Hematopoietic multipotent progenitor cell treated with erythropoietin and hydrocortisone succinate and interleukin-3 and kit ligand, for 15 days (in vitro differentiated cells): ENCODE results near the gene CD1E.
"Not testable (repeated sequence)": the region's sequence is repeated elsewhere in the genome, so short reads cannot be mapped to it uniquely, and the experiment has no call there.

Source experiments
- DNase-seq: peaks from one replicate; pipeline ENCODE4 v3.0.0-alpha.2; 2015; ENCODE audit warnings: low spot score

The CD1E gene

GRCh38 chr1:158362941-158363340 lies 9.2 kb downstream of the CD1E start:
- no peak for DNase-seq

DNA sequence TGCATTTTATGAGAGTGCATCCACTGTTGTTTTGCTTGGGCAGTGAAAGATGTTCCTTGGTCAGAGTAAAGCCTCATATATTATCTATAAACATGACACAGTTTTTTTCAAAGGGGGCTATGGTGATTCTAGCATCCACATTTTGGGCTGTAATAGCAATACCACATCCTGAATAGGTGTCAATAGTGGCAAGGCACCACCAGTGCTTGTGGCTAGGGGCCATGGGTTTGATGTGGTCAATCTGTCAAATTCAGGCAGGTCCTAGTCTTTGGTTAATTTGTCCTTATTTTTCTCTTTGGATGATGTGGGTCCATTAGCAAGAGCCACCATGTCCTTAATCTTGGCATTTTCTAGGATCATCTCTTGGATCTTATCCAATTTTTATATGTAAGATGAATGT lies 13.1 kb downstream of the CD1E start:
- no peak for DNase-seq

GRCh38 chr1:158371188-158371953 lies 17.7 kb downstream of the CD1E start:
- no peak for DNase-seq

DNA sequence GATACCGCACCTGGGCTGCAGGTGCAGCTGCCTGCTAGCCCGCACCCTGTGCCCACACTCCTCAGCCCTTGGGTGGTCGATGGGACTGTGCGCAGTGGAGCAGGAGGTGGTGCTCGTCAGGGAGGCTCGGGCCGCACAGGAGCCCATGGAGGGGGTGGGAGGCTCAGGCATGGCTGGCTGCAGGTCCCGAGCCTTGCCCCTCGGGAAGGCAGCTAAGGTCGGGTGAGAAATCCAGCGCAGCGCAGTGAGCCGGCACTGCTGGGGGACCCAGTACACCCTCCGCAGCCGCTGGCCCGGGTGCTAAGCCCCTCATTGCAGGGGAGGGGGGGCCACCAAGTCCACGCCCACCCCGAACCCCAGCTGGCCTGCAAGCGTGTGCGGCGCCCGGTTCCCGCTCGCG lies 20.4 kb downstream of the CD1E start:
- DNase-seq: not testable (repeated sequence)

DNA sequence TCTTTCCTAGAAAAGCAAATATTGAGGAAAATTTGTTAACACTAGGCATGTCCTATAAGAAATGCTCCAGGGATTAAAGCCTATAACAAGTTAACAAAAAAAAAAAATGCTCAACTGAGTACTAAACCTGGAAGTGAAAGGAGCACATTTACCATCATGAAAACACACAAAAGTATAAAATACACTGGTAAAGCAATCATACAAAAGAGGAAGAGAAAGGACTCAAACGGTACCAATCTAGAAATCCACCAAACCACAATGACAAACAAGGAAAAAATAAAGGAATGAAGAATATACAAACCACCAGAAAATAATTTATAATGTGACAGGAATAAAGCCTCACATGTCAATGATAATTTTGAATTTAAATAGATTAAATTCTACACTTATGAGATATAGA lies 21.2 kb downstream of the CD1E start:
- no peak for DNase-seq

- no peak for DNase-seq
Observed at GRCh38 chr1:158390331-158390730, 36.6 kb downstream of the CD1E start.

GRCh38 chr1:158391099-158391498 lies 37.4 kb downstream of the CD1E start:
- no peak for DNase-seq

- DNase-seq: no peak
Observed at GRCh38 chr1:158393476-158393875, 39.8 kb downstream of the CD1E start.

DNA sequence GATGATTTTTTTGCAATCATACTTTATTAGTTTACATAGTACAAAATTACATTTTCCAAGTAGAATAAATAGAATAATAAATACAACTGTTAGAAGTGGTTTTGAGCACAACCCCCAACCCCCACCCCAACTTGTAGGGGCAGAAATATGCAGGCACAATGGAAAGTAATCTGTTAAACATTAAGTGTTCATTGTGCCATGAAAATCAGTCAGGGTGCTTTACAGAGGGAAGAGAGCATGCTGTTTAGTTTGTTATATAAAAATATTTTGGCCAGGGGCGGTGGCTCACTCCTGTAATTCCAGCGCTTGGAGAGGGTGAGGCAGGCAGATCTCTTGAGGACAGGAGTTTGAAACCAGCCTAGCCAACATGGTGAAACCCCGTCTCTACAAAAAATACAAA lies 43.0 kb downstream of the CD1E start:
- DNase-seq: no peak

DNA sequence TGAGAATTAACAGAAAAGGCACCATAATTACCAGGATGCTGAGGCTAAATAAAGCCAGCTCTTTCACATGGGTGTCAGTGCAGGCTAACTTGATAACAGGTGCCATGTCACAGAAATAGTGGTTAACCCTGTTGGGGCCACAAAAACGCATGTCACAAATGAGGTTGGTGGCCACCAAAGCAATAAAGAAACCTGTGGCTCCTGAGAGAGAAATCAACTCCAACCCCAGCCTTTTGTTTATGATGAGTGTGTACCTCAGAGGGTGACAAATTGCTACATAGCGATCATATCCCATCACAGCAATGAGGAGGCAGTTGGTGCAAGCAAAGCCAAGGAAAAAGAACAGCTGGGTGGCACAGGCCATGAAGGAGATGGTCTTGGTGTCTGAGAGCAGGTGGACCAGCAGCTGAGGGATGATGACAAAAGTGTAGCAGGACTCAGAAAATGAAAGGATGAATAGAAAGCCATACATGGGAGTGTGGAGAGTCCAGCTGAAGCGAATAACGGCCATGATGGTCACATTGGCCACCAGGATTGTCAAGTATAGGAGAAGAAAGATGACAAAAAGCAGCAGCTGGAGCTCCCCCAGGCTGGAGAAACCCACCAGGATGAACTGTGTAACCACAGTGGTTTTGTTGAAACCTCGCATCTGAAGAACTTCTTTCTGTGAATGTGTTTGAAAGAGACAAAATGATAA lies 45.3 kb downstream of the CD1E start, which contains the start of gene OR10T2:
Gene OR10T2, minus strand, starts transcription at position 649 of the 697 bp plus-strand sequence. Its CDS starts 0 bp downstream, at position 649.
- DNase-seq: no peak

DNA sequence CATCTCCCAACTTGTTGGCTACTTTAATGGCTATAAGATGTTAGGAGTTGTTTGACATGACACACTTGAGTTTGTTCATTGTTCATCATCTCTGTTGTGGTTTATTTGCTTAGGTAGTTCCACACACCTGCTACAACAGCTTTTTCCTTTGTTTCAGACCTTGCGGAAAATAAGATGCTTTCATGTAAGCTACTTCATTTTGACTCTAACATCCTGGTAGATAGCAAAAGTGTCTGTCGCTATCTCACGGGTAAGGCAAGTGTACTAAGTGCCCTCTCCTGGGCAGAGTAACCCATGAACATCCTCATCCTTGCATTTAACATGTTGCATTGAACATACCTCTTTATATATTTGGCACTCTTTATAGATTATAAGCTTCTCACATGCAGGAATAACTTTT lies 47.2 kb downstream of the CD1E start:
- no peak for DNase-seq

DNA sequence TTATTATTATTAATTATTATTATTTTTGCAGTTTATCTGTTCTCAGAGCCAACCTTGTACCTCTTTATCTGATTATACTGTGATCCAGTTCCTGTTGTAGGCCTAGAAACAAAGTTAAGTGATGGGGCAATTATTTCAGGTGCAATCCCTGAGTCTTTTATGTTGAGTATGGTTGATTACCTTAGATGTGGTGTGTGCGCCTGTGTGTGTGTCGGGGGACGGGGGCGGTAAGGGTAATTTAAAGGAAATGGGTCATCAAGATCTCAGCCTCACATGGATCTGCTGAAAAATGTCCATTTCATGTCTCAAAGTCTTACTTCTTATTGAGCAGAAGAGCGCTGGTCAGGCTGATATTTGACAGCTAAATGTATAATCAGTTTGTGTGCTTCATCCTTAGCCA lies 53.4 kb downstream of the CD1E start:
- no peak for DNase-seq
